Measurements from ENCODE around the gene MYO18B.

The MYO18B gene

DNA sequence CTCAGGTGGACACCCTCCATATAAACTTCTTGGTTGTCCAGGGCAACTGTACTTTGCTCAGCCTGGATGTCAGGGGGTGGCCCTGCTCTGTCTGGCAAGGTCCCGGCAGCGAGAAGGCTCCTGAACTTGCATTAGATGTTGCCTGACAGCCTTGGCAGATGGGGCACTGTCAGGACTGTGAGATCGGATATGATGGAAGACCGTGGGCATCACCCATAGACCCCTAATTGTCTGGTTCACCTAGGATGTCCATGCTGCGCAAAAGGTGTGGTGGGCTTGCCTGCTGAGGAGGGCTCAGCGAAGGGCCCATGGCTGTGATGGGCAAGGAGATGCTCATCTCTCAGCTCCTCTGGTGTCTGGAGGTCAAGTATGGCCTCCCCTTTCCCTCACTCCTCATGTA lies 62.7 kb downstream of the MYO18B start:
- no peak for DNase-seq (ENCODE audit: low read depth)
- H3K4me3 ChIP-seq (ENCODE audit: control insufficient read depth, low read depth, low read length): no peak overlapping the region
- TF ChIP-seq CTCF (IDR thresholded peaks at IDR 0.05; ENCODE audit: control insufficient read depth, insufficient read depth, low read depth, low read length, missing control alignments): no peak

DNA sequence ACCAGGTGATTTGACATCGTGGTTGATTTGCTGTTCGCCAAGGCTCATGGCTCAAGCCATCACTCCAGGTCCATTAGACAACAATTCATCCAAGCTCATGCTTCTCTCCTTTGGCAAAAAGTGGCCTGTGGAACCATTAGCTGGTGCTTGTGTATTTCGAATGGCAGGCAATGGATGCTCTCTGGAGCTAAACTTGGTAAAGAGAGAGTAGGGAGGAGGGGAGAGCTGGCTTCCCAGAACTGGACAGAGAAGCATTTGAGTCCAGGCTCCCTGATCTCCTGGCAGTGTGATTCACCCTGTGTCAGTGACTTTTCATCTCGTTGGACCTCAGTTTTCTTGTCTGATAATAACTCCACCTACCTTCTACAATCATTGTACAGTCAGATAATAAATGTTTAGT lies 64.6 kb downstream of the MYO18B start:
- no peak for TF ChIP-seq CTCF (IDR thresholded peaks at IDR 0.05; ENCODE audit: control insufficient read depth, insufficient read depth, low read depth, low read length, missing control alignments)
- no peak overlapping the region for H3K4me3 ChIP-seq (ENCODE audit: control insufficient read depth, low read depth, low read length)
- no peak for DNase-seq (ENCODE audit: low read depth)

GRCh38 chr22:25814685-25815084 lies 72.7 kb downstream of the MYO18B start:
- DNase-seq (ENCODE audit: low read depth): no peak

GRCh38 chr22:25815561-25815960 lies 73.6 kb downstream of the MYO18B start:
- TF ChIP-seq CTCF (IDR thresholded peaks at IDR 0.05; ENCODE audit: control insufficient read depth, insufficient read depth, low read depth, low read length, missing control alignments): no peak
- H3K4me3 ChIP-seq (ENCODE audit: control insufficient read depth, low read depth, low read length): no peak overlapping the region
- DNase-seq (ENCODE audit: low read depth): no peak

More at GRCh38 chr22:25814685-25815084, 72.7 kb downstream of the MYO18B start:
- TF ChIP-seq CTCF (IDR thresholded peaks at IDR 0.05; ENCODE audit: control insufficient read depth, insufficient read depth, low read depth, low read length, missing control alignments): no peak
- H3K4me3 ChIP-seq (ENCODE audit: control insufficient read depth, low read depth, low read length): no peak overlapping the region

DNA sequence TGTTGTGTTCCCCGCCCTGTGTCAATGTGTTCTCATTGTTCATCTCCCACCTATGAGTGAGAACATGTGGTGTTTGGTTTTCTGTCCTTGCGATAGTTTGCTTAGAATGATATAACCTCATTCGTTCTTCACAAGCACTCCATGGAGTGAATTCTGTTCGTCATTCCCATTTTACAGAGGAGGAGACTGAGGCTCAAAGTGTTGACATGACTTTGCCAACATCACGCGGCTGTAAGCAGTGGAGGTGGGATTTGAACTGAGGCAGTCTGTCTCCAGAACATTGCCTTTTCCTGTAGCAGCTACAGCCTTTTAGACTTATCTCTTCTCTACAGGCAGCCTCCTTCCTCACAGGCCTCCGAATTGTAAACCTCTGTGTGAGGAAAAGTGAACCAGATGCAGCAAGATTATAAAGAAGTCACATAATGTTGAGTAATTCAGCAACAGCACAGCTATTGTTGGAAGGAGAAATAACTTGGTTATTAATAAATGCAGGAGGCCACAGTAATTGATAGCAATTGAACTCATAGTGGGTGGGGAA lies 74.6 kb downstream of the MYO18B start:
- DNase-seq (ENCODE audit: low read depth): no peak
- H3K4me3 ChIP-seq (ENCODE audit: control insufficient read depth, low read depth, low read length): no peak overlapping the region
- no peak for TF ChIP-seq CTCF (IDR thresholded peaks at IDR 0.05; ENCODE audit: control insufficient read depth, insufficient read depth, low read depth, low read length, missing control alignments)

- H3K4me3 ChIP-seq (ENCODE audit: control insufficient read depth, low read depth, low read length): no peak overlapping the region
- DNase-seq (ENCODE audit: low read depth): no peak
- TF ChIP-seq CTCF (IDR thresholded peaks at IDR 0.05; ENCODE audit: control insufficient read depth, insufficient read depth, low read depth, low read length, missing control alignments): no peak
Observed at GRCh38 chr22:25817092-25817943, 75.3 kb downstream of the MYO18B start.

All from AG09309 (cell line).